HG02840 (cell line): ENCODE data around the gene CST5.
"Not testable (repeated sequence)": the region's sequence is repeated elsewhere in the genome, so short reads cannot be mapped to it uniquely, and the experiment has no call there.

Experiments used
- ATAC-seq: cut with Tn5 transposase; IDR thresholded peaks from one replicate; pipeline ENCODE4 v1.9.1; 2021; ENCODE audit warnings: mild to moderate bottlenecking, moderate library complexity, moderate number of reproducible peaks; ENCODE audit not compliant: unreplicated experiment, low FRiP score

The CST5 gene

GRCh38 chr20:23890867-23891266 lies 11.3 kb upstream of the CST5 start:
- ATAC-seq: not testable (repeated sequence)

- ATAC-seq: no peak
These were observed 10.2 kb upstream of the CST5 start for GRCh38 chr20:23889775-23890187.

GRCh38 chr20:23887856-23888255 lies 8.3 kb upstream of the CST5 start:
- no peak for ATAC-seq

GRCh38 chr20:23884771-23885162 lies 5.2 kb upstream of the CST5 start:
- ATAC-seq: no peak

- ATAC-seq: no peak
These were observed 4.7 kb upstream of the CST5 start for GRCh38 chr20:23884136-23884770.

GRCh38 chr20:23881371-23881770 lies 1.8 kb upstream of the CST5 start:
- no peak for ATAC-seq

GRCh38 chr20:23880417-23880816 lies 869 bp upstream of the CST5 start:
- ATAC-seq: no peak

- no peak for ATAC-seq
These were observed 345 bp upstream of the CST5 start for GRCh38 chr20:23879811-23880374.

- no peak for ATAC-seq
These were observed 761 bp downstream of the CST5 start for GRCh38 chr20:23878787-23879186.

- ATAC-seq: not testable (repeated sequence)
These were observed 1.5 kb downstream of the CST5 start for GRCh38 chr20:23878016-23878542.

GRCh38 chr20:23877524-23877923 lies 2.0 kb downstream of the CST5 start:
- no peak for ATAC-seq

- ATAC-seq: no peak
These were observed 3.8 kb downstream of the CST5 start for GRCh38 chr20:23875606-23876237.

GRCh38 chr20:23874747-23875146 lies 4.8 kb downstream of the CST5 start:
- no peak for ATAC-seq

GRCh38 chr20:23873370-23874015 lies 6.1 kb downstream of the CST5 start:
- ATAC-seq: no peak

GRCh38 chr20:23872065-23872464 lies 7.5 kb downstream of the CST5 start:
- no peak for ATAC-seq

- ATAC-seq: no peak
These were observed 9.1 kb downstream of the CST5 start for GRCh38 chr20:23870461-23870860.

- ATAC-seq: no peak
These were observed 10.0 kb downstream of the CST5 start for GRCh38 chr20:23869520-23869919.

- ATAC-seq: no peak
These were observed 11.2 kb downstream of the CST5 start for GRCh38 chr20:23868321-23868720.

GRCh38 chr20:23867152-23867776 lies 12.3 kb downstream of the CST5 start:
- ATAC-seq: no peak

- not testable (repeated sequence) for ATAC-seq
These were observed 18.8 kb downstream of the CST5 start for GRCh38 chr20:23860771-23861170.
